Dendritic cell treated with granulocyte-macrophage colony-stimulating factor and Interleukin-4, amounts not matched to agents 40 ng/mL and 50 ng/mL, for 4 days (primary cell): ENCODE measurements around the gene ATG9A.

Experiments
- H3K27ac Mint-ChIP-seq: one replicate; pipeline ENCODE4 v1.8.0; 2022; ENCODE audit warnings: mild to moderate bottlenecking, mixed read lengths
- H3K27me3 Mint-ChIP-seq: one replicate; pipeline ENCODE4 v1.8.0; 2022; ENCODE audit warnings: mild to moderate bottlenecking, mixed read lengths
- H3K36me3 Mint-ChIP-seq: one replicate; pipeline ENCODE4 v1.8.0; 2022; ENCODE audit warnings: low read depth, mixed read lengths
- H3K4me1 Mint-ChIP-seq: one replicate; pipeline ENCODE4 v1.8.0; 2022; ENCODE audit warnings: low read depth, mixed read lengths
- H3K4me3 Mint-ChIP-seq: one replicate; pipeline ENCODE4 v1.8.0; 2022; ENCODE audit warnings: mild to moderate bottlenecking, moderate library complexity, mixed read lengths
- H3K9me3 Mint-ChIP-seq: one replicate; pipeline ENCODE4 v1.8.0; 2022; ENCODE audit warnings: mixed read lengths
- intact Hi-C: fragments of 100-400 bp; cut with micrococcal nuclease; formaldehyde crosslinking; loops from one replicate; pipeline ENCODE4 v1.15.0; 2022

ATG9A gene

GRCh38 chr2:219247678-219248642 is 18.5 kb upstream of the ATG9A start:
- Mint-ChIP-seq H3K36me3 (peaks cover 53% of the 10 kb centered on the region), H3K27ac (peak overlapping the region; percentile 47), H3K4me1 (peaks cover 83% of the 10 kb centered on the region), H3K27me3 (no peaks in the 10 kb centered on the region), H3K4me3 (no peak overlapping the region), H3K9me3 (no peaks in the 10 kb centered on the region)
- intact Hi-C loops: no loop called here

- Mint-ChIP-seq H3K27me3 (no peaks in the 10 kb centered on the region), H3K4me3 (no peak overlapping the region)
Observed at GRCh38 chr2:219246559-219246958, 17.1 kb upstream of the ATG9A start.

GRCh38 chr2:219245899-219246230 is 16.4 kb upstream of the ATG9A start:
- H3K27me3 Mint-ChIP-seq: no peaks in the 10 kb centered on the region
- intact Hi-C loops: loop anchor here (1.0 to 2.0 kb wide), 2 partner anchors 17 to 40 kb away; partner anchors contain the start of genes ANKZF1, ATG9A and ZFAND2B
- peak overlapping the region; percentile 90 for H3K27ac Mint-ChIP-seq
- H3K9me3 Mint-ChIP-seq: no peaks in the 10 kb centered on the region
- peaks cover 60% of the 10 kb centered on the region for H3K36me3 Mint-ChIP-seq
- H3K4me3 Mint-ChIP-seq: peak overlapping the region; percentile 85
- peaks cover 70% of the 10 kb centered on the region for H3K4me1 Mint-ChIP-seq

More at GRCh38 chr2:219246559-219246958, 17.1 kb upstream of the ATG9A start:
- Mint-ChIP-seq H3K9me3 (no peaks in the 10 kb centered on the region), H3K4me1 (peaks cover 77% of the 10 kb centered on the region), H3K36me3 (peaks cover 60% of the 10 kb centered on the region), H3K27ac (no peak overlapping the region)
- intact Hi-C loops: no loop called here

GRCh38 chr2:219245148-219245898 is 15.9 kb upstream of the ATG9A start, which contains the start of the genes GLB1L and STK16:
GLB1L (minus strand) TSS chr2:219245444; CDS start chr2:219243573, 1,871 bp downstream.
STK16 (plus strand) TSS chr2:219245479; CDS start chr2:219246000, 521 bp downstream.
- H3K4me1 Mint-ChIP-seq: peaks cover 65% of the 10 kb centered on the region
- peak within 1 kb of the TSS; percentile 90 for H3K27ac Mint-ChIP-seq
- no peaks in the 10 kb centered on the region for H3K27me3 Mint-ChIP-seq
- peak within 1 kb of the TSS; percentile 85 for H3K4me3 Mint-ChIP-seq
- no peaks in the 10 kb centered on the region for H3K9me3 Mint-ChIP-seq
- intact Hi-C loops: loop anchor here (1.0 to 2.0 kb wide), 2 partner anchors 17 to 39 kb away; partner anchors contain the start of genes ANKZF1, ATG9A and ZFAND2B
- peaks cover 60% of the 10 kb centered on the region for H3K36me3 Mint-ChIP-seq

GRCh38 chr2:219244789-219245147 is 15.3 kb upstream of the ATG9A start:
- Mint-ChIP-seq H3K4me1 (peaks cover 59% of the 10 kb centered on the region), H3K27ac (peak overlapping the region; percentile 90)

GRCh38 chr2:219243291-219243761 is 13.9 kb upstream of the ATG9A start:
- intact Hi-C loops: no loop called here
- H3K4me1 Mint-ChIP-seq: peaks cover 45% of the 10 kb centered on the region
- H3K36me3 Mint-ChIP-seq: peaks cover 60% of the 10 kb centered on the region
- H3K9me3 Mint-ChIP-seq: no peaks in the 10 kb centered on the region
- H3K27me3 Mint-ChIP-seq: no peaks in the 10 kb centered on the region
- H3K27ac Mint-ChIP-seq: peak overlapping the region; percentile 69
- H3K4me3 Mint-ChIP-seq: peak overlapping the region; percentile 83

More at GRCh38 chr2:219244789-219245147, 15.3 kb upstream of the ATG9A start:
- H3K36me3 Mint-ChIP-seq: peaks cover 60% of the 10 kb centered on the region
- H3K27me3 Mint-ChIP-seq: no peaks in the 10 kb centered on the region
- intact Hi-C loops: loop anchor here (1.0 to 2.0 kb wide), 2 partner anchors 16 to 38 kb away; partner anchors contain the start of genes ANKZF1, ATG9A and ZFAND2B
- H3K9me3 Mint-ChIP-seq: no peaks in the 10 kb centered on the region
- H3K4me3 Mint-ChIP-seq: peak overlapping the region; percentile 85

GRCh38 chr2:219234331-219234730 is 4.9 kb upstream of the ATG9A start:
- intact Hi-C loops: no loop called here
- no peak overlapping the region for H3K4me3 Mint-ChIP-seq
- H3K36me3 Mint-ChIP-seq: peaks cover 89% of the 10 kb centered on the region
- H3K27ac Mint-ChIP-seq: no peak overlapping the region
- no peaks in the 10 kb centered on the region for H3K9me3 Mint-ChIP-seq
- peaks cover 16% of the 10 kb centered on the region for H3K4me1 Mint-ChIP-seq
- no peaks in the 10 kb centered on the region for H3K27me3 Mint-ChIP-seq

- H3K4me3 Mint-ChIP-seq: peak overlapping the region; percentile 92
- H3K27ac Mint-ChIP-seq: peak overlapping the region; percentile 93
- intact Hi-C loops: no loop called here
- H3K4me1 Mint-ChIP-seq: peaks cover 48% of the 10 kb centered on the region
- H3K27me3 Mint-ChIP-seq: peaks cover 6% of the 10 kb centered on the region
- no peaks in the 10 kb centered on the region for H3K9me3 Mint-ChIP-seq
- peaks cover 85% of the 10 kb centered on the region for H3K36me3 Mint-ChIP-seq
Observed at GRCh38 chr2:219230059-219230540, 664 bp upstream of the ATG9A start.

GRCh38 chr2:219228911-219229304 is 528 bp downstream of the ATG9A start:
- Mint-ChIP-seq H3K27me3 (peaks cover 16% of the 10 kb centered on the region), H3K9me3 (no peaks in the 10 kb centered on the region), H3K36me3 (peaks cover 85% of the 10 kb centered on the region), H3K27ac (peak overlapping the region; percentile 93), H3K4me1 (peaks cover 56% of the 10 kb centered on the region), H3K4me3 (peak overlapping the region; percentile 92)
- intact Hi-C loops: loop anchor here (2.0 kb wide), 1 partner anchor 16 kb away; the partner anchor contains the start of genes GLB1L and STK16

- peaks cover 22% of the 10 kb centered on the region for H3K27me3 Mint-ChIP-seq
- intact Hi-C loops: loop anchor here (2.0 kb wide), 1 partner anchor 17 kb away; the partner anchor contains the start of genes GLB1L and STK16
- H3K36me3 Mint-ChIP-seq: peaks cover 85% of the 10 kb centered on the region
- peak overlapping the region; percentile 92 for H3K4me3 Mint-ChIP-seq
- H3K4me1 Mint-ChIP-seq: peaks cover 56% of the 10 kb centered on the region
- no peaks in the 10 kb centered on the region for H3K9me3 Mint-ChIP-seq
- H3K27ac Mint-ChIP-seq: peak overlapping the region; percentile 93
Observed at GRCh38 chr2:219228041-219228910, 1.2 kb downstream of the ATG9A start.

- peak overlapping the region; percentile 37 for H3K4me3 Mint-ChIP-seq
- intact Hi-C loops: no loop called here
- peaks cover 62% of the 10 kb centered on the region for H3K4me1 Mint-ChIP-seq
- H3K27ac Mint-ChIP-seq: peak overlapping the region; percentile 73
- H3K27me3 Mint-ChIP-seq: peaks cover 39% of the 10 kb centered on the region
- peaks cover 96% of the 10 kb centered on the region for H3K36me3 Mint-ChIP-seq
- H3K9me3 Mint-ChIP-seq: no peaks in the 10 kb centered on the region
Observed at GRCh38 chr2:219225350-219225749, 4.1 kb downstream of the ATG9A start.

GRCh38 chr2:219223831-219224610 is 5.4 kb downstream of the ATG9A start:
- Mint-ChIP-seq H3K27me3 (peaks cover 42% of the 10 kb centered on the region), H3K27ac (peak overlapping the region; percentile 73), H3K36me3 (peaks cover 95% of the 10 kb centered on the region), H3K4me3 (no peak overlapping the region), H3K9me3 (no peaks in the 10 kb centered on the region), H3K4me1 (peaks cover 70% of the 10 kb centered on the region)
- intact Hi-C loops: no loop called here
